ENCODE measurements around the gene TRIM33.

Gene TRIM33

DNA sequence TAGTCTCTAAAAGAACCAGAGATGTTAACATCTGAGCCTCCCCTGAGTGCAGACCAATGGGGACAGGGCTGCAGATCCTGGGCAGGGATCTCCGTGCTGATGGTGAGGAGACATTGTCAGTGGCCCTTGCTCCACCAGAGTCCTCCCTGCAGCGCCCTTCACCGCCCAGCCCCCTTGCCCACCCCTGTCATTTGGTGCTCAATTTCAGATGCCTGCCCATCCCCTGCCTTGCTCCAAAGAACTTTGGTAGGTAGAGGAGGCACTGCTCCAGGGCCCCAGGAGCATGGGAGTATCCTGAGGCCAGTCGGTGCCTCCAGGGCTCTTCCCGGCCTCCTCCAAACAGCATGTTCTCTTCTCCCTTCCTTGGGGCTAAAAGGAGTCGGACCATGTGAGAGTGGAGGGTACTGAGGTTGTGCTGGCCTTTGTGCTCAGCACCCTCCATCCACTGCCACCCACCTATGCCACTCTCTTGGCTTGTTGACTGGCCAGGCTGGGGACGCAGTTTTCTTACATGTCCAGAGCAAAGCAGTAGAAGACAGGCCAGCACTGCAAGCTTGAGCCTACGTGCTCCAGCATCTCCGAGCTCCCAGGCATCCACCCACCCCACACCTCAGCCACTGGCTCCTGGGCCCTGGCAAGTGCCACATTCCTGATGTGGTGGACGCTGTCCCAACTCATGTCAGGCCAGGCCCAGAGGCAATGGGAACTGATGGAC, 160.1 kb downstream of the TRIM33 start:
- DNase-seq (ENCODE audit: low read depth in 2 of 2) = no peak

DNA sequence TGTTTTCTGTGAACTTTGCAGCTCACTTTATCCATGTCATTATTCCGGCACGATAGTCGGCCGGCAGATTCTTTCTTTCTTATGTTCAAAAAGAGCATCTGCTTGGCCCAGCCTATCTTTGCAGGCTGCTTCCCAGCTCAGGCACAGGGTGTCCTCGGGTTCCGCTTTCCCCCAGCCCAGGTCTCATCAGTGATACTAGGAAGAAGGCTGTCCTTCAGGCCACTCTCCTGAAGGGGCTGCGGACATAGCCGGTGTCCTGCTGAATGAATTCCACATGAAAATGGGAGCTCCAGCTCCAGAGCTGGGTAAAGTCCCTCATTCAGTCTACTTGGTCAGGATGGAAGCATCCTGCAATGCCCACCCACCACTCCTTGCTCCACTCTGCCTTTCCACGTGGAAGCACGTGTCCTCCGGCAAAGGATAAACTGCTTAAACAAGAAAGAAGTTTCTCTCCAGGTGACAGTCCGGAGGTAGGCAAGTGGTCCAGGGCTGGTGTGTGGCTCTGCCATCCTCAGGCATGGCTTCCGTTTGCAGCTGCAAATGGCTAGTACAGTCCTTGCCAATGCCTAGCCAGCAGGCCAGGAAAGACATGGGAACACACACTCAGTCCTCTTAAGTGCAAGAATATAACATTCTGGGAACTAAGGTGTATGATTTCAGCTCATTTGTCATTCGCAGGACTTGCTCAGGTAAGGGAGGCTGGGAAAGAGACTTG, 161.0 kb downstream of the TRIM33 start:
- no peak for DNase-seq (ENCODE audit: low read depth in 2 of 2)

DNA sequence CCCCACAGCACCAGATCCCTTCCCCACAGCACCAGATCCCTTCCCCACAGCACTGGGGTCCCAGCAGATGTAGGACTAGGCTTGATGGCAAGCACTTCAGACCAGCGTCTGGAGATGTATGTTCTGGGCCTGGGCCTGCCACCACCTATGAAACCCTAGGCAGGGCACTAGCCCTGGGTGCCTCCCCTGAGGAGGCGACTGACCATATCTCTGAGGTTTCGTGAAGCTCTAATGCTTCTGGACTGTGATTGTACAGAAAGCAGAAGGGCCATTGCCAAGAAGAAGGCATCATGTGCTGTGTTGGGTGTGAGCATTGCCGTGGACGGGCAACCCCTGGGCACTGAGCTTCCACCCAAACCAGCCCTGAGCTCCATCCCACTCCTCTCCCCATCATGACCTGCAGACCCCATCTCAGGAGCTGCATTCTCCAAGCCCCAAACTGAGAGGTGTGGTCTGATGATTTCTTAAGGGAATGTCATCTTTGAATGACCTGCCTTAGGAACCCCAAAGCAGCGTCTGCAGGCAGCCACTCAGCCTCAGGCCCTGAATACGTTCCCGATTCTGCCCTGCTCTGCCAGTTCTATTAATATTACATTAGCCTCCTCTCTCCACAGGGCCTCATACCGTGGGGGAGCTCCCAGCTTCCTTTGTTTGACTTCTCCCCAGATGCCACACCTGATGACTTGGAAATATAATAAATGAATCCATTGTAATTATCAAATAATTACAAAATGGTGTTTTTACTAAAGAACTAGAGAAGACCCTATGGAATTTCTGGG, 163.4 kb downstream of the TRIM33 start:
- DNase-seq (ENCODE audit: low read depth in 2 of 2) = no peak

DNA sequence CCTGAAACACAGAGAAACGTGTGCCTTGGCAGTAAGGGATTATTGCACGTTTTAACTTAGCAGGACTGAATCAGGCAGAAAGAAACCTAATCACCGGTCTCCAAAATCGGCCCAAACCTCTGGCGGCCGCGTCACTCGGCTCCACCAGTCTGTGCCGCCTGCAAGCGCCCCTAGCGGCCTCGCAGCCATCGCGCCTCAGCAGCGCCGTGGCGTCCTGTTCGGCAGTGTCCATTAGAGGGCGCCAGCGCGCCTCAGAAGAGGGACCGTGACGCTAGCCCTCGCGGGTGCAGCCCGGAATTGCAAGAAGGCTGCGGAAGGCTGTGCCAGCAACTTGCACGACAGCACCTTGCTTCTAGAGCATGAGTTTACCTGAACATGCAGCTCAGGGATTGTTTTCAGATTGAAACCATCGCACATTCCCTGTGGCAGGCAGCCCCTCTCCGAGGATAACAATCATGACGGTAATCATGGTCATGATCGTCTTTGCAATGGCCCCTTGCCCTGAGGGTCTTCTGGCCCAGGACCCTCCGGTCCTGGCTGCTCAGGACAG, 164.4 kb downstream of the TRIM33 start:
- DNase-seq (ENCODE audit: low read depth in 2 of 2) = peak; percentile 95

DNA sequence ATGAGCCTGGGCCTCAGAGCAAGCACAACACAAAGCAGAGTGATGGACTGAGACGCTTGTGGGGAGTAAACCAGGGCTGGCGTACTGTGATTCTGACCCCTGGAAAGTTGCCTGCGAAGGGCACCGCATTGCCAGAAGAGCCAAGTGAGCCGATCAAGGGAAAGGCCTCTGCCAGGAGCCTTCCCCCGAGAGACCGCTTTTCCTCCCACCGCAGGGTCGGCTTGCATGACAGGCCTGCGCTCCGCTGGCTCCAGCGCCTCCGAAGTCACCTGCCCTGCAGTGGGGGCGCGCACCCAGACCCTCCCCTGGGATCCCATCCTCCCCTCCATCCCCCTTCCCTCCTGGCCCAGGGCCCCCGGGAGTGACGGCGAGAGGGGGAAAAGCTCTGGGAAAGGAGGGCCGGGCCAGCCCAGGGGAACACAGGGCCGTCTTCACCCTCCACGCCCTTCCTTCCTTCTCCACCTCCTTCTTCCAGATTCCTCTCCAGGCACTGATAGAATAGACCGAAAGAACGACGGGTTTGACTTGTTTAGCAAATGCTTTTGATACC, 165.0 kb downstream of the TRIM33 start:
- no peak for DNase-seq (ENCODE audit: low read depth in 2 of 2)

DNA sequence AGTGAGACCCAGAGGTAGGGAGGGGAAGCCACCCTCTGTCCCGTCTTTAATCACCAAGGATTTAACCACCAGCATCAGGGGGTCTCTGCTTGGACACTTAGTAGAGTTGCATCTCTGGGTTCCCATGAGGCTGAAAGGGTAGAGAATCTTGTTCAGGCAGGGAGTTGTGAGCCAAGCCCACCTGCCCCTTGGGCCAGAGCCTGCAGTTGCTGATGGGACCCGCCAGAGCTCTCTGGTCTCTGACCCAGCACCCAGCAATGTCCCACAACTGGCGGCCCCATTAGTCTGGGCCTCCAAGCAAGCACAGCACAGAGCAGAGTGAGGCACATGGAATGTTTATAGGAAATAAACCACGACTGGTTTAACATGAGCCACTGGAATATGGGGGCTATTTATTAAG, 166.3 kb downstream of the TRIM33 start:
- DNase-seq (ENCODE audit: low read depth in 2 of 2) = no peak

All from stimulated activated CD8-positive, alpha-beta memory T cell treated with anti-CD3 and anti-CD28 coated beads, Interleukin-2, amount 100 ng/mL, for 48 hours (primary cell).